Lower lobe of right lung (tissue), 2 donors: ENCODE measurements around the gene MPP3. TPM values are rescaled to one million over a fixed set of nuclear protein-coding genes. Genes with fewer than 3 reads are reported as not detected.

Experiments used
- ATAC-seq, 2 donors: fragments of 200-7000 bp; cut with Tn5 transposase; one replicate each; pipeline ENCODE4 v1.9.1; 2020 to 2022; ENCODE audit warnings: mild to moderate bottlenecking in 2 of 2, moderate library complexity in 2 of 2
- DNase-seq: peaks from one replicate; pipeline ENCODE4 v3.0.0-alpha.2; 2020
- H3K27ac ChIP-seq: fragments of 200-600 bp; one replicate; pipeline ENCODE4 v1.8.0; 2022
- H3K27me3 ChIP-seq: fragments of 200-600 bp; one replicate; pipeline ENCODE4 v1.8.0; 2022; ENCODE audit warnings: low read depth
- H3K36me3 ChIP-seq: fragments of 200-600 bp; one replicate; pipeline ENCODE4 v1.8.0; 2022; ENCODE audit warnings: mild to moderate bottlenecking
- H3K4me1 ChIP-seq: fragments of 200-600 bp; one replicate; pipeline ENCODE4 v1.8.0; 2022
- H3K4me3 ChIP-seq: fragments of 200-600 bp; one replicate; pipeline ENCODE4 v1.8.0; 2022; ENCODE audit warnings: mild to moderate bottlenecking
- H3K9me3 ChIP-seq: fragments of 200-600 bp; one replicate; pipeline ENCODE4 v1.8.0; 2022
- intact Hi-C: fragments of 100-400 bp; cut with DNase I; formaldehyde crosslinking; loops from one replicate; pipeline ENCODE4 v1.11.0; 2022
- total RNA-seq: library from RNA; stranded (reverse); fragmentation: NEBNext Ultra II Directional; extraction: Animal tissue kit (Norgen Biotek cat#: 25700); gene quantifications from one replicate; pipeline ENCODE4 v1.2.1, GENCODE V29; 2021
- TF ChIP-seq, protein P1 (sequence below): fragments of 200-600 bp; IDR thresholded peaks from one replicate; pipeline ENCODE4 v1.8.0; 2022; ENCODE audit warnings: antibody characterized with exemption, mild to moderate bottlenecking
- donor health status: DM: no; HTN: yes; CAD: no; lungs with severe emphysema.

The MPP3 gene
- total RNA-seq, 1 donor from 2014 or later: 19.2 TPM

DNA sequence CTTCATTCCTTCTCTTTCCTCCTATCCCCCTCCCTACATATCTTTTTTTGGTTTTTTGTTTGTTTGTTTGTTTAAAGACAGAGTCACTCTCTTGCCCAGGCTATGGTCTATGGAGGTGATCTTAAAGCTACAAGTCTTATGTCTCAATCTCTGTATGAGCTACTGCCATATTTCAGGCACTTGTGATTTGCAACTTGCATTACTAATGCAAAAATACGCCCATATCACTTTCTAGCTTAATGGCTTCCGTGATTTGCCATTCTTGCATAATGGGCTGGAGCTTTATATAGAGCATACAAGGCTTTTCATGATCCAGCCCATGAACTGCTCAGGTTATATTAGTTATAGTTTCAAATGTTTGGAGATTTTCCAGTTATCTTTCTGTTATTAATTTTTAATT lies 45.2 kb downstream of the MPP3 start:
- TF ChIP-seq, protein P1, sequence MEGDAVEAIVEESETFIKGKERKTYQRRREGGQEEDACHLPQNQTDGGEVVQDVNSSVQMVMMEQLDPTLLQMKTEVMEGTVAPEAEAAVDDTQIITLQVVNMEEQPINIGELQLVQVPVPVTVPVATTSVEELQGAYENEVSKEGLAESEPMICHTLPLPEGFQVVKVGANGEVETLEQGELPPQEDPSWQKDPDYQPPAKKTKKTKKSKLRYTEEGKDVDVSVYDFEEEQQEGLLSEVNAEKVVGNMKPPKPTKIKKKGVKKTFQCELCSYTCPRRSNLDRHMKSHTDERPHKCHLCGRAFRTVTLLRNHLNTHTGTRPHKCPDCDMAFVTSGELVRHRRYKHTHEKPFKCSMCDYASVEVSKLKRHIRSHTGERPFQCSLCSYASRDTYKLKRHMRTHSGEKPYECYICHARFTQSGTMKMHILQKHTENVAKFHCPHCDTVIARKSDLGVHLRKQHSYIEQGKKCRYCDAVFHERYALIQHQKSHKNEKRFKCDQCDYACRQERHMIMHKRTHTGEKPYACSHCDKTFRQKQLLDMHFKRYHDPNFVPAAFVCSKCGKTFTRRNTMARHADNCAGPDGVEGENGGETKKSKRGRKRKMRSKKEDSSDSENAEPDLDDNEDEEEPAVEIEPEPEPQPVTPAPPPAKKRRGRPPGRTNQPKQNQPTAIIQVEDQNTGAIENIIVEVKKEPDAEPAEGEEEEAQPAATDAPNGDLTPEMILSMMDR: no peak
- no peaks in the 10 kb centered on the region for H3K9me3 ChIP-seq
- intact Hi-C loops: no loop called here
- no peak overlapping the region for H3K4me3 ChIP-seq
- H3K36me3 ChIP-seq: no peaks in the 10 kb centered on the region
- DNase-seq (no peak), ATAC-seq (no peak)
- H3K27ac ChIP-seq: no peak overlapping the region
- H3K4me1 ChIP-seq: no peaks in the 10 kb centered on the region
- H3K27me3 ChIP-seq: no peaks in the 10 kb centered on the region

DNA sequence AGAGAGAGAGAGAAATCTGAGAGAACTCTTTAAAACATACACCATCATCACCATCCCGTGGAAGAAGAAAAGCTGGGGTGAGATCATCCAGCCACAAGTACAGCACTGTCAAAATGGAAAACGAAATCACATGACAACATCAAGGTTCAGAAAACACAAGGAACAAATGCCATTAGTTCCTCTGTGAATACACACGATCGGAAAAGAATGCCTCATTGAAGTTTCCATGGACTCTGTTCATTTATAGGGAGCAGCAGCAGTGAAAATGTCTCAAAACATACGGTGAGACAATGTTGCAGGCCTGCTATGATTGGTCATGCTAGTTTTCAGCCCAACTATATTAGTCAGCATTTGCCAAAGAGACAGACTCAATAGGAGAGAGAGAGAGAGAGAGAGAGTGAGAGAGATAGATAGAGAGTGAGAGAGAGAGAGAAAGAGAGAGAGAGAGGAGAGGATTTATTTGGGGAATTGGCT lies 48.3 kb downstream of the MPP3 start:
- DNase-seq: no peak
- no peaks in the 10 kb centered on the region for H3K36me3 ChIP-seq
- H3K27me3 ChIP-seq: no peaks in the 10 kb centered on the region
- TF ChIP-seq, protein P1: no peak
- peaks cover 9% of the 10 kb centered on the region for H3K4me1 ChIP-seq
- intact Hi-C loops: no loop called here
- ATAC-seq: no peak
- H3K27ac ChIP-seq: no peak overlapping the region
- no peak overlapping the region for H3K4me3 ChIP-seq
- no peaks in the 10 kb centered on the region for H3K9me3 ChIP-seq

DNA sequence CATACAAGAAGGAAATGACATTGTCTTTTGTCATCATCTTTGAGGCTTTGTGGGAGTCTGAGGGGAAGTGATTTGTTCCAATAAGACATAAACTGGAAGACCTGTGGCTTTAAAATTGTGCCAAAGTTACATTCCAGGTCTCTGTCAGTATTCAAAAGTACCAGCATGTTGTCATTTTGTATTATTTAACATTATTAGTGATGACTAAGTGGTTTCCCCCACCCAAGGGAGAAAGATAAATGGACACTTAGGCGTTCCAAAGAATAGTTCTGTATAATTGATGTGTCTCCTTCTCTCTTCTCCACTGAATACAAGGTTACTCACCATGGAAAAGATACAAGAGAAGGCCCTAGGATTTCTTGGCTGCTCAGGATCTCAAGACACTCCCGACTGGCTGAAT lies 48.9 kb downstream of the MPP3 start:
- no peak overlapping the region for H3K4me3 ChIP-seq
- no peaks in the 10 kb centered on the region for H3K27me3 ChIP-seq
- ATAC-seq (no peak), DNase-seq (no peak)
- H3K9me3 ChIP-seq: no peaks in the 10 kb centered on the region
- intact Hi-C loops: no loop called here
- TF ChIP-seq, protein P1: no peak
- H3K36me3 ChIP-seq: no peaks in the 10 kb centered on the region
- no peak overlapping the region for H3K27ac ChIP-seq
- H3K4me1 ChIP-seq: peaks cover 13% of the 10 kb centered on the region

DNA sequence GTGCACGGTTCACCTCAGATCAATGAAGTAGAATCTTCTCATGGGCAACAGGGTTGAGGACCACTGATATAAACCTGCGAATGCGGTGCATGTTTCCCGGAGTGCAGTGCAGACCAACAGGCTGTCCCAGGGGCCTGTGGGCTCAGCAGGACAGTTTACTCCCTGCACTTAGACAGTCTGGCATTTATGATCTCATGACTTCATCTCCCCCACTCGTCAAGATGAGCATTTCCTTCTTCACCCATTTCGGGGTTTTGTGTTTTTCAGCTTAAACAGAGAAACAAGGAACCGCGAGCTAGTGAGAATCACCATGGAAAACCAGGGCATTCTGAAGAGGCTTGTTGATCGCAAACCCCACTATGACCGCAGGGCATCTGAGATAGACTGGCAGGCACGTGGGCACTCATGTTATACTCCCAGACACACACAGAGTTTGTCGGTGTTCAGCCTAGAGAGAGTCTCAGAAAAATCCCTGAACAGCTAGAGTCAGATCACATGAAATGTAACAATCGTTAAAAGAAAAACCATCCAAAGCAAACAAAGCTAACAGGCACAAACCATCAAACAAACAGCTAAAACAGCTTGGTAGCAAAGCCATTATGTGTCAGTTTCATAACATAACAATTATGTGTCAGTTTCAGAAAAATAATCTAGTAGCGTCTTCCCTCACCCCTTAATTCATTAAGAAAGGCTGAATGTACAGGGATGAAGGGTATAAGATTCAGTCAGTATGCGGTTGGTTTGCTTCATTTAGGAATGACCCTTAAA lies 49.8 kb downstream of the MPP3 start:
- Histone ChIP-seq H3K27me3 (no peaks in the 10 kb centered on the region), H3K36me3 (no peaks in the 10 kb centered on the region), H3K9me3 (no peaks in the 10 kb centered on the region), H3K4me1 (peaks cover 13% of the 10 kb centered on the region), H3K27ac (no peak overlapping the region), H3K4me3 (no peak overlapping the region)
- DNase-seq (no peak), ATAC-seq (no peak)
- TF ChIP-seq, protein P1: no peak
- intact Hi-C loops: no loop called here

DNA sequence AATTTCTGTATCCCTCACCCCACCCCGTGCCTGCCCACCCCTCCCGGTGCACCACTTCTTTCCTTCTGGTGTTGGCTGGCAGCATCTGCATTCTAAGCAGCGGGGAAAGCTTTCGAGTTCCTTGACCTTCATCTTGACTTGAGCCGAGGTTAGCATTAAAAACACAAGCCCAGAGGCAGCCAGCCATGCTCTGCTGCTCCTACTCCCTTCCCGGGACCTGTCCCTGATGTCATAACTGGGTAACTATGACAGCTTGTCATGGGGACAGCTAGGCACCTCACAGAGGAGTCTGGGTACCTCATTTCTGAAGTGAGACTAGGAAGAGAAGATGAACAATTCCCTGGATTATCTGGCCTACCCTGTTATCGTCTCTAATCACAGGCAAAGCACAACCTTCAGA lies 52.8 kb downstream of the MPP3 start, which contains the start of gene CFAP97D1:
TSS of gene CFAP97D1 (plus strand) at position 301 of the 400 bp plus-strand sequence. CDS start at position 329, 28 bp downstream.
- no peaks in the 10 kb centered on the region for H3K9me3 ChIP-seq
- intact Hi-C loops: no loop called here
- peak within 1 kb of the TSS; percentile 95 for H3K4me3 ChIP-seq
- peaks cover 38% of the 10 kb centered on the region for H3K4me1 ChIP-seq
- ATAC-seq (no peak), DNase-seq (no peak)
- TF ChIP-seq, protein P1: no peak
- H3K36me3 ChIP-seq: peaks cover 16% of the 10 kb centered on the region
- H3K27me3 ChIP-seq: no peaks in the 10 kb centered on the region
- H3K27ac ChIP-seq: peak within 1 kb of the TSS; percentile 100
